Esophagus squamous epithelium (tissue), 4 donors: ENCODE measurements around the gene ZRANB1.

ENCODE experiments used
- CTCF ChIP-seq, 6 experiments: fragments of 450-650 bp in 4 of 6; fragments of 200-600 bp in 2 of 6; sonication (generic) in 2 of 6; IDR thresholded peaks; one replicate each; pipeline ENCODE4 v1.5.1; 2016 to 2019; ENCODE audit warnings: antibody characterized with exemption in 6 of 6, mild to moderate bottlenecking in 4 of 6, moderate library complexity in 4 of 6
- POLR2A ChIP-seq, 4 donors: fragments of 450-650 bp; IDR thresholded peaks; one replicate each; pipeline ENCODE4 v1.6.1; 2017; ENCODE audit warnings: antibody characterized with exemption in 4 of 4, mild to moderate bottlenecking in 4 of 4, moderate library complexity in 3 of 4

DNA sequence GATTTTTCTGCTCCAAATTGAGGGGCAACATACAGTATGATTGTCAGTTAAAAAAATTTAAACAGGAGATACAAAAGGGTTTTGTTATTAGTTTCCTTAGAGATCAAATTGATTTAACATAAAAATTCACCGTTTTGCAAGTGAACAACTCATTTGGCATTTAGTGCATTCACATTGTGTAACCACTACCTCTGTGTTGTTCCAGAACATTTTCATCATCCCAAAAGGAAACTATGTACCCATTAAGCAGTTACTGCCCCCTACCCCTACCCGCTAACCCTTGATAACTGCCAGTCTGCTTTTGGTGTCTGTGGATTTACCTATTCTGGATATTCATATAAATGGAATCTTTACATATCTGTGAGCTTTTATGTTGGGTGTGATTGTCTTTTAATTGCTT lies 3.1 kb downstream of the ZRANB1 start:
- TF ChIP-seq CTCF (IDR thresholded peaks at IDR 0.05) (no peak), POLR2A (IDR thresholded peaks at IDR 0.05) (no peak)
